Skeletal muscle tissue (tissue), 4 donors: ENCODE measurements around the gene HPS3. TPM values are rescaled to one million over a fixed set of nuclear protein-coding genes. Genes with fewer than 3 reads are reported as not detected.

ENCODE experiments used
- H3K27ac ChIP-seq: one replicate; pipeline ENCODE4 v1.7.0; 2013; ENCODE audit warnings: mild to moderate bottlenecking, low read depth, low read length, inconsistent platforms
- H3K27me3 ChIP-seq, 3 donors: one replicate each; pipeline ENCODE4 v1.7.0; 2013; ENCODE audit warnings: low read length in 3 of 3; ENCODE audit not compliant: control insufficient read depth in 3 of 3, insufficient read depth in 3 of 3
- H3K36me3 ChIP-seq, 3 donors: one replicate each; pipeline ENCODE4 v1.7.0; 2013; ENCODE audit warnings: low read length in 3 of 3; ENCODE audit not compliant: control insufficient read depth in 3 of 3, insufficient read depth in 3 of 3
- H3K4me1 ChIP-seq, 3 donors: one replicate each; pipeline ENCODE4 v1.7.0; 2013; ENCODE audit warnings: low read length in 3 of 3, mild to moderate bottlenecking in 3 of 3; ENCODE audit not compliant: control insufficient read depth in 3 of 3, insufficient read depth in 3 of 3
- H3K4me3 ChIP-seq, 3 donors: one replicate each; pipeline ENCODE4 v1.7.0; 2013; ENCODE audit warnings: low read length in 3 of 3
- H3K9ac ChIP-seq, 3 donors: one replicate each; pipeline ENCODE4 v1.7.0; 2013; ENCODE audit warnings: low read length in 3 of 3, mild to moderate bottlenecking in 3 of 3, moderate library complexity in 2 of 3, low read depth in 1 of 3
- H3K9me3 ChIP-seq, 3 donors: one replicate each; pipeline ENCODE4 v1.7.0; 2013; ENCODE audit warnings: low read length in 3 of 3; ENCODE audit not compliant: control insufficient read depth in 3 of 3
- total RNA-seq: library from RNA; depleted of rRNA; stranded (reverse); fragments of >200 nt; gene quantifications from one replicate; pipeline ENCODE4 v1.2.3, GENCODE V29; 2014
- donor health status: Osteomylitis.

HPS3 gene
- total RNA-seq, 1 donor from 2014 or later, result 6.3 TPM

DNA sequence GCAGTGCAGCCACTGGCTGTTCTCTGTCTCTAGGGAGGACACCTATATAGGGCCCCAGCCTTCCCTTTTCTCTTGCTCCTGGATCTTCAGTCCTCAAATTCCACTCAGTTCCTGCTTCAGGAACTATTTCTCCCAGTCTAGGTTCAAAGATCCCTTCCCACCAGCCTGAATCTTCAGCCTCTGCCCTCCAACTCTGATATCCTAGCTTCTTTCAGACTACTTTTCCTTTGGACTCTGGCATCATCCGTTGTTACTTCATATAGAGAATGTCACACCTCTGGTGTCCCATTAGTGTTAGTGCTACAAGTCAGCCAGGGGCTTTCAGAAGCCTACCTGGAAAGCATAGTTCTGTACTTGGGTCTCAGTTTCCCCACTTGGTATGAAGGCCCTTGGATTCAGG lies 10.0 kb upstream of the HPS3 start:
- Histone ChIP-seq H3K4me1 (no peaks in the 10 kb centered on the region), H3K9me3 (no peaks in the 10 kb centered on the region), H3K9ac (no peak overlapping the region), H3K36me3 (no peaks in the 10 kb centered on the region), H3K27me3 (no peaks in the 10 kb centered on the region), H3K27ac (no peak overlapping the region), H3K4me3 (no peak overlapping the region)

DNA sequence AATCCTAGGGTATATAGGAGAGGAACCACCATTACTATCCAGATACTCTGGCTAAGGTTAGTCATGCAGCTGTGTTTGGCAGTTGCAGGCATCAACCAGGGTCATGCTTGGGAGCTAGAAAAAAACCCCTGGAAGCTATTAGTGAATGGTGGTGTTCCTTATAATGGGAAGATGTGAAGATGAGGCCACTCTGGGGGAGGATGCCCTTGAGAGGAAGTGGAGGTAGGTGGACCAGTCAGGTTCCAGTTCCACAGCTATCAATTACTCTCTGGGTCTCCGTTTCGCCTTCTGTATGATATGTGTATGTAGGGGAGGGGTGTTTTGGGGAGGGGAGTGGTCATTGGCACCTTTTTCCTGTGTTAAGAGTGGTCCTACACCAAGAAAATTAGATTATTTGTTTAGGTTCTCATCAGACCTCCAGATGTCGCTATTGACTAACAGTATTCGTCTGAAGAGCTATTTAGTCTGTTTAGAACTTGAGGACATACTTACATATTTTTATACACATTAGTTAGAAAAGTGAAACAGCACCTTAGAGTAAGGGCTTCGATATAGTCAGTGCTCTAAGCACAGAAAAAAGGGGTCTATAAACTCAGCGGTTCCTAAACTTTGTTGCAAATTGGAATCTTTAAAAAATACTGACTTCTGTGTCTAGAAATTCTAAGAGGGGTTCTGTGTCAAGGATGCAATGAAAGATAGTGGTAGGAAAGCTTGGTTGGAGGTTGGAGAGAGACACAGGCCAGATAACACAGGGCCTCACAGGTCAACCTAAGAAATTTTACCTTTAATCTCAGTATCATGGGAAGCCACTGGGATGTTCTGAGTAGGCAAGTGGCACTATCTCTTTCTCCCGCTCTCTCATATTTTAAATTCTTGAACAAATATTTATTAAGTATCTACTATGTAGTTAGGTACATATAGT lies 9.1 kb upstream of the HPS3 start:
- no peaks in the 10 kb centered on the region for H3K9me3 ChIP-seq
- no peak overlapping the region for H3K9ac ChIP-seq
- no peak overlapping the region for H3K27ac ChIP-seq
- H3K4me1 ChIP-seq, result no peaks in the 10 kb centered on the region
- no peak overlapping the region for H3K4me3 ChIP-seq
- no peaks in the 10 kb centered on the region for H3K36me3 ChIP-seq
- H3K27me3 ChIP-seq, result no peaks in the 10 kb centered on the region

DNA sequence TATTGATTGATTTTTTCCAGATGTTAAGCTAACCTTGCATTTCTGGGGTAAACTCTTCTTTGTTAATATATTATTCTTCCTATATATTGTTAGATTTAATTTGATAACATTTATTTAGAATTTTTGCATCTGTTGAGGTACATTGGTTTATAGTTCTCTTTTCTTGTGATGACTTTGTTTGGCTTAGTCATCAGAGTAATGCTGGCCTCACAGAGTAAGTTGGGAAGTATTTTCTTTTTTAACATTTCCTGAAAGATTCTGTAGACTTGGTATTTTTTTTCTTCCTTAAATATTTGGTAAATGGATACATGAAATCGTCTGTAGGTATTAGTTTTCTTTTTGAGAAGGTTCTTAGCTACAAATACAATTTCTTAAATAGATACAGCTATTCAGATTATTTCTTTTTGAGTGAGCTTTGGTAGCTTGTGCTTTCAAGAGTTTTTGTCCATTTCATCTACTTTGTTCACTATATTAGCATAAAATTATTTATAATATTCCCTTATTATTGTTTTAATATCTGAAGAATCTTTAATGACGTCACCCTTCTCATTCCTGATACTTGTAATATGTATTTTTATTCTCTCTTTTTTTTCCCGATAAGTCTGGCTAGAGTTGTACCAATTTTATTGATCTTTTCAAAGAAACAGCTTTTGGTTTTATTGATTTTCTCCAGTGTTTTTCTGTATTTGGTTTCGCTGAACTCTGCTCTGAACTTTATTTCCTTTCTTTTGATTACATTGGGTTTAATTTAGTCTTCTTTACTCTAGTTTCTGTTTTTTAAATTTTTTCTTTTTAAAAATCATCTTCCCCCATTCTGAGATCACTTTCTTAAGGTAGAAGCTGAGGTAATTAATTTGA lies 6.5 kb upstream of the HPS3 start:
- H3K9me3 ChIP-seq, result no peaks in the 10 kb centered on the region
- H3K4me3 ChIP-seq, result no peak overlapping the region
- H3K36me3 ChIP-seq, result no peaks in the 10 kb centered on the region
- H3K27me3 ChIP-seq, result no peaks in the 10 kb centered on the region
- H3K4me1 ChIP-seq, result no peaks in the 10 kb centered on the region
- no peak overlapping the region for H3K27ac ChIP-seq
- no peak overlapping the region for H3K9ac ChIP-seq

- H3K4me3 ChIP-seq, result peak overlapping the region; percentile 90 to 95 (median 94)
- peak overlapping the region; percentile 60 to 86 (median 73) for H3K9ac ChIP-seq
- peaks cover 7 to 22% (median 10%) of the 10 kb centered on the region in 3 donors for H3K4me1 ChIP-seq
- peak overlapping the region; percentile 32 for H3K27ac ChIP-seq
- no peaks in the 10 kb centered on the region for H3K9me3 ChIP-seq
- H3K27me3 ChIP-seq, result no peaks in the 10 kb centered on the region
- H3K36me3 ChIP-seq, result no peaks in the 10 kb centered on the region
Observed at GRCh38 chr3:149128821-149129220, 617 bp upstream of the HPS3 start.

GRCh38 chr3:149131589-149131988 lies 2.2 kb downstream of the HPS3 start:
- Histone ChIP-seq H3K27me3 (no peaks in the 10 kb centered on the region), H3K27ac (no peak overlapping the region), H3K4me1 (peaks cover 7 to 29% (median 10%) of the 10 kb centered on the region in 3 donors), H3K9me3 (no peaks in the 10 kb centered on the region), H3K9ac (no peak overlapping the region), H3K4me3 (peak overlapping the region in 1 of 3 donors; percentile 10), H3K36me3 (no peaks in the 10 kb centered on the region)

- H3K27me3 ChIP-seq, result no peaks in the 10 kb centered on the region
- H3K9me3 ChIP-seq, result no peaks in the 10 kb centered on the region
- no peaks in the 10 kb centered on the region for H3K36me3 ChIP-seq
- H3K27ac ChIP-seq, result no peak overlapping the region
- peaks cover 4 to 23% (median 4%) of the 10 kb centered on the region in 3 donors for H3K4me1 ChIP-seq
- H3K9ac ChIP-seq, result no peak overlapping the region
- no peak overlapping the region for H3K4me3 ChIP-seq
Observed at GRCh38 chr3:149134575-149134974, 5.1 kb downstream of the HPS3 start.

DNA sequence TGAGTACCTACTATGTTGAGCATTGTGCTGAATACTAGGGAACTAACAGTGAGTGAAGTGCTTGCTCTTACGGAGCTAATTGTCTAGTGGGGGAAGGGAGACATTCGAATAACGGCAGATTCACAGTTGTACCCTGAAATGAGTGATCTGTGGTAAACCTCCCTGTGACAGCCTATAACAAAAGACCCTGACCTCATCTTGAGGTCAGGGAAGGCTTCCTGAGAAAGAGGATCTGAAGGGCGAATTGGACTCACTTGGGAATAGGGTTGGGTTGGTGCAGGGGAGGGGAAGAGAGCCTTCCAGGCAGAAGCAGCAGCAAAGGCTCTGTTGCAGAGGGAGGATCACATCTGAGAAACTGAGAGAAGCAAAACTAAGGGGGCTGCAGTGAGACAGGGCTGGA lies 13.2 kb downstream of the HPS3 start:
- Histone ChIP-seq H3K4me3 (no peak overlapping the region), H3K36me3 (peaks cover 0 to 9% (median 3%) of the 10 kb centered on the region in 3 donors), H3K4me1 (no peaks in the 10 kb centered on the region), H3K27me3 (no peaks in the 10 kb centered on the region), H3K27ac (no peak overlapping the region), H3K9ac (no peak overlapping the region), H3K9me3 (no peaks in the 10 kb centered on the region)

DNA sequence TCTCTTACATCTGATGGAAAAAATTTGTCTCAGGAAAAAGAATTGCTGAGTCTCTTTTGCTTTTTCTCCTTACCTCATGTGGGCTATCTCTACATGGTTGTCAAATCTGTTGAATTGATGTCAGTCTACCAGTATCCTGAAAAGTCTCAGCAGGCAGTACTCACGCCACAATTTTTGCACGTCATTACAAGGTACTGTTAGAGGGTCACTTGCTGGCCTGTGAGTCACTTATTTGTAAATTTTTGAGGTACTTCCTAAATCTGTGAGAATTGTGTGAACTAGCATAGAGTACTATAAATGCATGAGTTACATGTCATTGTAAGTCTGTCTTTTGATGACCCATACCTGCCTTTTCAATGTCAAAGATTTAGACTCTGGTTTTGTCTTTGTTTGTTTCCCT lies 15.9 kb downstream of the HPS3 start:
- Histone ChIP-seq H3K9me3 (no peaks in the 10 kb centered on the region), H3K4me1 (no peaks in the 10 kb centered on the region), H3K27ac (peak overlapping the region; percentile 14), H3K27me3 (no peaks in the 10 kb centered on the region), H3K9ac (no peak overlapping the region), H3K36me3 (peaks cover 1 to 9% (median 8%) of the 10 kb centered on the region in 3 donors), H3K4me3 (no peak overlapping the region)

- no peaks in the 10 kb centered on the region for H3K9me3 ChIP-seq
- no peaks in the 10 kb centered on the region for H3K4me1 ChIP-seq
- no peak overlapping the region for H3K27ac ChIP-seq
- H3K27me3 ChIP-seq, result no peaks in the 10 kb centered on the region
- H3K9ac ChIP-seq, result no peak overlapping the region
- H3K36me3 ChIP-seq, result peaks cover 3 to 13% (median 10%) of the 10 kb centered on the region in 3 donors
- no peak overlapping the region for H3K4me3 ChIP-seq
Observed at GRCh38 chr3:149145974-149146373, 16.5 kb downstream of the HPS3 start.

GRCh38 chr3:149150436-149150835 lies 21.0 kb downstream of the HPS3 start:
- no peaks in the 10 kb centered on the region for H3K27me3 ChIP-seq
- H3K9ac ChIP-seq, result no peak overlapping the region
- H3K36me3 ChIP-seq, result peaks cover 3 to 8% (median 8%) of the 10 kb centered on the region in 3 donors
- no peak overlapping the region for H3K4me3 ChIP-seq
- peaks cover 2 to 11% (median 8%) of the 10 kb centered on the region in 3 donors for H3K4me1 ChIP-seq
- H3K27ac ChIP-seq, result no peak overlapping the region
- no peaks in the 10 kb centered on the region for H3K9me3 ChIP-seq
